Spleen (tissue), 11 donors: ENCODE data around the gene URB1. TPM values are rescaled to one million over a fixed set of nuclear protein-coding genes. Genes with fewer than 3 reads are reported as not detected.
A peak's percentile ranks its signal among the peaks of the same experiment; 100 is the strongest.

ENCODE experiments used
- DNase-seq: peaks from one replicate; pipeline ENCODE4 v3.0.0-alpha.2; 2020
- H3K27ac ChIP-seq, 8 donors: fragments of 200-600 bp; sonication (generic) in 7 of 8; 1 replicate in 4 of 8; 2 replicates in 4 of 8; pipeline versions ENCODE4 v1.5.0 to v1.8.0; 2016 to 2021; ENCODE audit warnings: inconsistent platforms in 4 of 8, mild to moderate bottlenecking in 4 of 8, moderate library complexity in 1 of 8
- H3K27me3 ChIP-seq, 7 donors: fragments of 200-600 bp; sonication (generic) in 6 of 7; replicated peaks in 1 of 7; 1 replicate in 4 of 7; 2 replicates in 3 of 7; pipeline versions ENCODE4 v1.5.0 to v1.8.0; 2016 to 2021; ENCODE audit warnings: inconsistent platforms in 3 of 7, mild to moderate bottlenecking in 1 of 7
- H3K36me3 ChIP-seq, 6 donors: fragments of 200-600 bp; sonication (generic) in 5 of 6; 1 replicate in 4 of 6; 2 replicates in 2 of 6; pipeline versions ENCODE4 v1.5.0 to v1.8.0; 2016 to 2021; ENCODE audit warnings: inconsistent platforms in 2 of 6
- H3K4me1 ChIP-seq, 6 donors: fragments of 200-600 bp; sonication (generic) in 5 of 6; 1 replicate in 3 of 6; 2 replicates in 3 of 6; pipeline versions ENCODE4 v1.5.0 to v1.8.0; 2016 to 2021; ENCODE audit warnings: inconsistent platforms in 3 of 6
- H3K4me3 ChIP-seq, 8 donors: fragments of 200-600 bp; sonication (generic) in 7 of 8; 1 replicate in 4 of 8; 2 replicates in 4 of 8; pipeline versions ENCODE4 v1.5.0 to v1.8.0; 2016 to 2021; ENCODE audit warnings: inconsistent platforms in 4 of 8, mild to moderate bottlenecking in 4 of 8, moderate library complexity in 2 of 8
- H3K9me3 ChIP-seq, 8 donors: fragments of 200-600 bp; sonication (generic) in 7 of 8; 1 replicate in 4 of 8; 2 replicates in 4 of 8; pipeline versions ENCODE4 v1.5.0 to v1.8.0; 2016 to 2021; ENCODE audit warnings: inconsistent platforms in 4 of 8
- POLR2A ChIP-seq, 3 donors: fragments of 450-650 bp; IDR thresholded peaks; one replicate each; pipeline ENCODE4 v1.5.1; 2017; ENCODE audit warnings: antibody characterized with exemption in 3 of 3, mild to moderate bottlenecking in 1 of 3
- POLR2AphosphoS5 ChIP-seq, 3 donors: sonication (generic); formaldehyde crosslinking; IDR thresholded peaks; one replicate each; pipeline ENCODE4 v1.5.1; 2017; ENCODE audit warnings: antibody characterized with exemption in 3 of 3
- WGBS, 5 donors: extraction: QIAGEN DNeasy Blood & Tissue Kit in 3 of 5; methylation state at CpG; one replicate each; pipeline versions ENCODE4 v1.1.5 to v1.1.7; 2013 to 2018; 5-methylcytosine and 5-hydroxymethylcytosine counted together
- intact Hi-C: fragments of 100-400 bp; cut with DNase I; formaldehyde crosslinking; loops from one replicate; pipeline ENCODE4 v1.15.0; 2023; ENCODE audit warnings: low total_unique reads
- polyA plus RNA-seq, 3 donors: library from polyadenylated mRNA; stranded (reverse); fragments of 200-250 nt; gene quantifications; one replicate each; pipeline ENCODE4 v1.2.1, GENCODE V29; 2013
- total RNA-seq, 7 donors: library from RNA; depleted of rRNA in 3 of 7; stranded (reverse); fragments of >200 nt in 3 of 7; fragmentation: NEBNext Ultra II Directional in 4 of 7; extraction: Animal tissue kit (Norgen Biotek cat#: 25700) in 4 of 7; gene quantifications; one replicate each; pipeline versions ENCODE4 v1.1.0 to v1.2.1, GENCODE V29; 2016 to 2021
- TF ChIP-seq, protein P1 (sequence below), 11 experiments: fragments of 200-600 bp in 7 of 11; fragments of 450-650 bp in 4 of 11; sonication (generic) in 4 of 11; IDR thresholded peaks in 8 of 11; conservative IDR thresholded peaks in 3 of 11; 1 replicate in 7 of 11; 2 replicates in 4 of 11; pipeline versions ENCODE4 v1.4.0 to v1.8.0; 2016 to 2021; ENCODE audit warnings: antibody characterized with exemption in 11 of 11, inconsistent platforms in 4 of 11, mild to moderate bottlenecking in 1 of 11
- donor health status: healthy with polysubstance abuse.
- donor health status: DM: no; HTN: no; CAD: no; lungs with moderate emphysema.
- donor health status: DM: no; HTN: no; CAD: no.
- donor health status: Bipolar disorder and iron deficiency.
- donor health status: healthy.
- donor health status: DM: no; HTN: no; CAD: no.
- donor health status: DM: yes; HTN: yes; CAD: no.

Gene URB1
- total and polyA plus RNA-seq, 10 donors, result 2.0 to 20.8 (median 12.0) TPM

DNA sequence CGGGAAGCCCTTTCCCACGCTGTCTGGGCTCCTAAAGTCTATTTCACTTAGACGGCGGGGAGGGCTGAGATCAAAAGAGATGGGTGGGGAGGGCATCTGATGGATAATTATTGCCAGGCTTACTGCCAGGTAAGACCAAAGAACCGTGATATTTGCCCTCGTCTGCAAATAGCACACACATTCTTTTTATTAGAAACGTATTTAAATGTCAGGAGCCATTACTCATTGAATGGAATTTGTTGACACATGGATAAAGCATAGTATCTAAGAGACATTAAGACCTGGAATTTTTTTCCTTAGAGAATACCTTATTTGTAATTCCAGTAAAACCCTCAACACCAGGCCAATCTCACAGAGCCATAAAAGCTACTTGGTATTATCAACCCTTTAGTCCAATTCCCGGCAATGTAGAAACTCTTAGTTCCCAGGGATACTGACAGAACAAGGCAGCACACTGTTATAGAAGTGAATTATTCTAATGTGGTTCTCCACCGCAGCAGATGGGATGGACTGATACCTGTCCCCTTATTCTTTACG, 10.6 kb downstream of the URB1 start:
- DNase-seq, result no peak
- Histone ChIP-seq H3K27ac (no peak overlapping the region), H3K9me3 (no peaks in the 10 kb centered on the region), H3K36me3 (peaks cover 0 to 85% (median 52%) of the 10 kb centered on the region in 6 donors), H3K4me1 (peaks cover 0 to 12% (median 8%) of the 10 kb centered on the region in 6 donors), H3K4me3 (no peak overlapping the region), H3K27me3 (no peaks in the 10 kb centered on the region)
- WGBS, 5 donors, result 87 to 94% (median 92%) methylated on average over 10 of the region's 10 CpGs
- TF ChIP-seq, protein P1, sequence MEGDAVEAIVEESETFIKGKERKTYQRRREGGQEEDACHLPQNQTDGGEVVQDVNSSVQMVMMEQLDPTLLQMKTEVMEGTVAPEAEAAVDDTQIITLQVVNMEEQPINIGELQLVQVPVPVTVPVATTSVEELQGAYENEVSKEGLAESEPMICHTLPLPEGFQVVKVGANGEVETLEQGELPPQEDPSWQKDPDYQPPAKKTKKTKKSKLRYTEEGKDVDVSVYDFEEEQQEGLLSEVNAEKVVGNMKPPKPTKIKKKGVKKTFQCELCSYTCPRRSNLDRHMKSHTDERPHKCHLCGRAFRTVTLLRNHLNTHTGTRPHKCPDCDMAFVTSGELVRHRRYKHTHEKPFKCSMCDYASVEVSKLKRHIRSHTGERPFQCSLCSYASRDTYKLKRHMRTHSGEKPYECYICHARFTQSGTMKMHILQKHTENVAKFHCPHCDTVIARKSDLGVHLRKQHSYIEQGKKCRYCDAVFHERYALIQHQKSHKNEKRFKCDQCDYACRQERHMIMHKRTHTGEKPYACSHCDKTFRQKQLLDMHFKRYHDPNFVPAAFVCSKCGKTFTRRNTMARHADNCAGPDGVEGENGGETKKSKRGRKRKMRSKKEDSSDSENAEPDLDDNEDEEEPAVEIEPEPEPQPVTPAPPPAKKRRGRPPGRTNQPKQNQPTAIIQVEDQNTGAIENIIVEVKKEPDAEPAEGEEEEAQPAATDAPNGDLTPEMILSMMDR (IDR thresholded peaks at IDR 0.05 in 8 of 11, conservative IDR thresholded peaks at IDR 0.05 in 3 of 11), result no peak
- no peak for TF ChIP-seq POLR2AphosphoS5 (IDR thresholded peaks at IDR 0.05)
- no peak for TF ChIP-seq POLR2A (IDR thresholded peaks at IDR 0.05)
- intact Hi-C loops, result no loop called here

DNA sequence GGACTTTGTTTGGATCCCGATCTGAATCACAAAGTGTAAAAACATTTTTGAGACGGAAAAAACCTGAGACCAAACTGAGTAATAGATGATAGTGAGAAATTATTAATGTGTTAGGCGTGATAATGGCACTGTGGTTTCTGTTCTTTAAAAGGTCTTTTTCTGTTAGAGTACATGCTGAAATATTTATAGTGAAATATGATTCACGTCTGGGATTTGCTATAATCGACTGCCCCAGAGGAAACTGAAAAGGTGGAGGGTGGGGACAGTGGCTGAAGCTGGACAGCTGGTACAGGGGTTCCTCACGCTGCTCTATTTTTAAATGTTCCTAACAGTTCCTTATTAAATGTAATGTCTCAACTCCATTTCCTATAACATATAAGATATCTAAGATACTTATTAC, 11.2 kb downstream of the URB1 start:
- peaks cover 0 to 8% (median 4%) of the 10 kb centered on the region in 6 donors for H3K4me1 ChIP-seq
- no peak for DNase-seq
- no peaks in the 10 kb centered on the region for H3K9me3 ChIP-seq
- peaks cover 0 to 91% (median 53%) of the 10 kb centered on the region in 6 donors for H3K36me3 ChIP-seq
- H3K27ac ChIP-seq, result no peak overlapping the region
- no peaks in the 10 kb centered on the region for H3K27me3 ChIP-seq
- 75 to 85% (median 78%) methylated on average over 6 of the region's 6 CpGs for WGBS, 5 donors
- H3K4me3 ChIP-seq, result no peak overlapping the region
- TF ChIP-seq POLR2A (IDR thresholded peaks at IDR 0.05), result no peak
- no peak for TF ChIP-seq POLR2AphosphoS5 (IDR thresholded peaks at IDR 0.05)
- TF ChIP-seq, protein P1 (IDR thresholded peaks at IDR 0.05 in 8 of 11, conservative IDR thresholded peaks at IDR 0.05 in 3 of 11), result no peak
- intact Hi-C loops, result no loop called here

DNA sequence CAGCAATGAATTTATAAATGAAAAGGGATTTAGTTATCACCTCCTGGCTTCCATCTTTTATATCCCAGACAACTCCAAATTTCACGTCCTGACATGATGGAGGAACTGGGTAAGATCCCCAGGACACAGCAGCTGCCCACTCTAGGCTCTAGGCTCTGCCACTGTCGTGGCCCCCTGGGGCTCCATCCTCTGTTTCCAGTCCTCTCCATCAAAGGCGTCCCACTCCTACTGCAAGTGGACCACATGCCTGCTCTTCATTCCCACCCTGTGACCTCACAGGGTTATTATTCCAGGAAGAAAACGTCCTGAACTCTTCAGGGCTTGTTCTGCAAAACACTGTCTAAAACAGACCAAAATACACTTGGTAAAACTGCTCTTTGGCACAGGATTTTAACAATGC, 11.9 kb downstream of the URB1 start:
- Histone ChIP-seq H3K27me3 (no peaks in the 10 kb centered on the region), H3K9me3 (no peaks in the 10 kb centered on the region), H3K4me1 (peaks cover 0 to 1% (median 0%) of the 10 kb centered on the region in 6 donors), H3K4me3 (no peak overlapping the region), H3K27ac (no peak overlapping the region), H3K36me3 (peaks cover 0 to 98% (median 53%) of the 10 kb centered on the region in 6 donors)
- no peak for DNase-seq
- TF ChIP-seq, protein P1 (IDR thresholded peaks at IDR 0.05 in 8 of 11, conservative IDR thresholded peaks at IDR 0.05 in 3 of 11), result no peak
- TF ChIP-seq POLR2AphosphoS5 (IDR thresholded peaks at IDR 0.05), result no peak
- intact Hi-C loops, result no loop called here
- 75 to 91% (median 86%) methylated on average over 4 of the region's 4 CpGs for WGBS, 5 donors

DNA sequence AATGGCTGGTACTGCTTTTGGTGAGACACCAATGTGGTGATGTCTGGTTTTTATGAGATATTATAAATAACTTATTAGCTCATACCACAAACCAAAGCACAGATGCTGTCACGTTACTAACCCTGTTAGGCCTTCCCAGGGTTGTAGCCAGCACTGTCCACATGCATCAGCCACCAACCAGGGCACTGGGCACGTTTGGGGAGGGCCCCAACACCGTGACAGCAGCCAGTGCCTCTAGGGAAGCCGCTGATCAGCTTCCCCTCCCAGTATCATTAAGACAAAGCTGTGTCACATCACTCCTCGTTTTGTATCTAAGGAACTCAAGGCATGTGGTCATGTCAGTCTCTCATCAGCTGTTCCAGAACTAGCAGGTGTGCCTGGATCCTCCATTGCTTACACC, 13.9 kb downstream of the URB1 start:
- H3K4me1 ChIP-seq, result no peaks in the 10 kb centered on the region
- no peak for TF ChIP-seq POLR2AphosphoS5 (IDR thresholded peaks at IDR 0.05)
- TF ChIP-seq, protein P1 (IDR thresholded peaks at IDR 0.05 in 8 of 11, conservative IDR thresholded peaks at IDR 0.05 in 3 of 11), result no peak
- no peak for TF ChIP-seq POLR2A (IDR thresholded peaks at IDR 0.05)
- H3K9me3 ChIP-seq, result no peaks in the 10 kb centered on the region
- intact Hi-C loops, result no loop called here
- no peak overlapping the region for H3K27ac ChIP-seq
- no peak overlapping the region for H3K4me3 ChIP-seq
- H3K36me3 ChIP-seq, result peaks cover 0 to 100% (median 49%) of the 10 kb centered on the region in 6 donors
- peak; percentile 25 for DNase-seq
- H3K27me3 ChIP-seq, result no peaks in the 10 kb centered on the region
- 81 to 94% (median 83%) methylated on average over 3 to 5 of the region's 5 CpGs for WGBS, 5 donors
